HG02973 (cell line): ENCODE data around the gene PHLDA3.
"Not testable (repeated sequence)": the region's sequence is repeated elsewhere in the genome, so short reads cannot be mapped to it uniquely, and the experiment has no call there.

Experiments used
- ATAC-seq: cut with Tn5 transposase; IDR thresholded peaks from one replicate; pipeline ENCODE4 v1.9.1; 2021; ENCODE audit warnings: moderate library complexity; ENCODE audit not compliant: unreplicated experiment

The PHLDA3 gene

GRCh38 chr1:201504179-201504631 is 35.2 kb upstream of the PHLDA3 start:
- no peak for ATAC-seq

GRCh38 chr1:201503397-201504176 is 34.6 kb upstream of the PHLDA3 start:
- no peak for ATAC-seq

DNA sequence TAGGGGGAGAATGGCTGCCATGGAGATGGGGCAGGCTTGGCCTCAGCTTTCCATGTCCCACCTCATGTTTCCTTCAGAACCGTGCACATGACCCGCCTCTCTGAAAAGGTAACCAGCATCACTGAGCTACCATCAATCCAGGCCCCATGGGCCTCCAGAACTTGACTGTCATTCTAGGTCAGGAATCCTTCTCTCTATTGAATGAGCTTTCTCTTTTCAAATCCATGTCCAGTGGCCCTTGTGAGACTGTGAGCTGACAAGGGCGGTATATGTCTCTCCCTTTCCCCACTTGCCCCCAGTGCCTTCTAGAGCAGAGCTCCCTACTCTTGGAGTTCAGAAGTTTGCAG is 33.5 kb upstream of the PHLDA3 start:
- ATAC-seq = no peak

DNA sequence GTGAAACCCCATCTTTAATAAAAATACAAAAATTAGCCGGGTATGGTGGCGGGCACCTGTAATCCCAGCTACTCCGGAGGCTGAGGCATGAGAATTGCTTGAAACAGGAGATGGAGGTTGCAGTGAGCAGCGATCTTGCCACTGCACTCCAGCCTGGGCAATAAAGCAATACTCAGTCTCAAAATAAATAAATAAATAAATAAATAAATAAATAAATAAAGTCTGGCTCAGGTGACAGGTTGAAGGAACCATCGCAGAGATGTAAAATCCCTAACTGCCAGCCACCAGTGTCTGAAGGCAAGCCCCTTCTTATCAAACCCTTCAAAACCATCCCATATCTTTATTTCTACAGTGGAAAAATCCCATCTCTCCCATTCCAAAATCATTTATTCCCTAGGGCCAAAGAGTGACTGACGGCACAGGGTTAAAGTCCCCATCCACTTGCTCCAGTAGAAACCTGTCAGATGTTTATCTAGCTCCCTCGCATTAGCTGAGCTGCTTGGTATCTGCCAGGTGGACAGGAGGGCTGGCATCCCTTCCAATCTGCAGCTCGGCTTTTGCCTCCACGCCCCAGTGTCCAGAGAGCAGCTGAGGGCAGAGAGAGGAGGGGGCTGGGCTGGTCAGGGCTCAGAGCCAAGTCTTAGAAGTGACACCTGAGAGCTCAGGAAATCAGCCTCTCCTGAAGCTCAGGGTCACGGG is 33.0 kb upstream of the PHLDA3 start:
- no peak for ATAC-seq

GRCh38 chr1:201501144-201501543 is 32.2 kb upstream of the PHLDA3 start:
- no peak for ATAC-seq

DNA sequence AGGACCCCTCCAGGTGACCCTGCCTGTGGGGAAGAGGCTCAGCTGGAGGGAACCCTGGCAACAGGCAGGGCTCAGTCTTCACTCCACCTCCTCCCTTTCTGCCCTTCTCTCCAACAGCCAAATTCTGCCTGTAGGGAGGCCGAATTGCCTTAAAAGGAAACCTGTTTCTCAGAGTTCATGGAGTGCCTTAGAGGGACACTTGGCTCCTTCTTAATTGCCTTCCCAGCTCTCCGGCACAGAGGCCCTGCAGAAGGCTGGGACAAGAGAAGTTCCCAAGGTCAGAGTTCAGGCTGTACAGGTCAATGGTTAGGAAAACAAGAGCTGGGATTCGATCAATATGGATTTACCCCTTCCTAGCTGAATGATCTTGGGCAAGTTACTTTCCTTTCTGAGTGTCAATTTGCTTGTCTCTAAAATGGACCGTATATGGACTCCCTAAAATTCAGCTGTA is 31.7 kb upstream of the PHLDA3 start:
- no peak for ATAC-seq

- ATAC-seq = no peak
Observed at GRCh38 chr1:201499795-201500669, 31.0 kb upstream of the PHLDA3 start.

DNA sequence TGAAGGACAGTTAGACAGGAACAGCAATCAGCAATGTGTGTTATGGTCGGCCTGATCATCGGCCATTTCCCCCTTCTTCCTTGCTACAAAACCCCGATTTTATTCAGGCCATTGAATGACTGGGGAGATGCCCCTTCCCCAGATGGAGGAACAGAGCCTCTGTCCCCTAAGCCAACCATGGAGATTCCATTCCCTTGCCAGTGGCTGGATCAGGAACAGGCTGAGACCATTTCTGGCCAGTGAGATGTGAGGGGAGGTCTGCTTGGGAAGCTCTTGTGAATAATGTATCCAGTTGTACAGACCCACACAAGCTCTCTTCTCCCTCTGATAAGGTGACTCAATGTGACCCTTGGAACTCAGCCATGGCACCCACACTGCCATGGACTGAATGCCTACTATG is 30.2 kb upstream of the PHLDA3 start:
- no peak for ATAC-seq

DNA sequence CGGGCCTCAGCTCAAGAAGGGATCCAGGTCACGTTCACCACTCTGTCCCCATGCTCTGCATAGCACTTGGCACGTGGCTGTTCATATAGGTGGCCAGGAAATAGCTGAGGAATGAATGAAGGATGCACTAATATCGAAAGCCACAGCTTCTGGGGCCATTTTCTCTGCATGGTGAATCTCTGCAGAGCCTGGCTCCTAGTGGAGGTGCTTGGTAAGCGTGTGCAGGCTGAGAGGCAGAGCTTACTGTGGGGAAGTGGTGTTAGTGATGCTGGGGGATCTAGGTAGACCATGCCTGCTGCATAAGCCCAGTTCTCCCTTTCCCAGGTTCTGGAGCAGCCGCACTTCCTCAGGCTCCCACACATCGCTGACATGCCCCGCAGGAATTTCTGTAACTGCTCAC is 29.6 kb upstream of the PHLDA3 start:
- no peak for ATAC-seq

- no peak for ATAC-seq
Observed at GRCh38 chr1:201497935-201498509, 29.0 kb upstream of the PHLDA3 start.

DNA sequence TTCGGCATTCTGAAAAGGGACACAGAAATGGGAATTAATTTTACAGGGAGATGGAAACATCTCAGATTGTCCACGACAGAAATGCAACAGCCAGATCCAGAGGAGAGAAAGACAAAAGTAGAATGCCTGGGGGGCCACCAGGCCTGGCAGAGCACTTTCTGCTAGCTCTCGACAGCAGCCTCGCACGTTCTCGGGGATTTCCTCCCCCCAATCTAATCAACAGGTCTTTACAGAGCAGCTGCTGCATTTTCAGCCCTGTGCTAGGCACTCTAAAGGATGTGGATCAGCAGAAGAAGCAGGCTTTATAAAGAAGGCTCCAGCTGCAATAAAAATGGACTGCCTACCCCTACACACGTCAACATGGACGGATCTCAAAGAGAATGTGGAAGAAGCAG is 27.3 kb upstream of the PHLDA3 start:
- ATAC-seq = no peak

DNA sequence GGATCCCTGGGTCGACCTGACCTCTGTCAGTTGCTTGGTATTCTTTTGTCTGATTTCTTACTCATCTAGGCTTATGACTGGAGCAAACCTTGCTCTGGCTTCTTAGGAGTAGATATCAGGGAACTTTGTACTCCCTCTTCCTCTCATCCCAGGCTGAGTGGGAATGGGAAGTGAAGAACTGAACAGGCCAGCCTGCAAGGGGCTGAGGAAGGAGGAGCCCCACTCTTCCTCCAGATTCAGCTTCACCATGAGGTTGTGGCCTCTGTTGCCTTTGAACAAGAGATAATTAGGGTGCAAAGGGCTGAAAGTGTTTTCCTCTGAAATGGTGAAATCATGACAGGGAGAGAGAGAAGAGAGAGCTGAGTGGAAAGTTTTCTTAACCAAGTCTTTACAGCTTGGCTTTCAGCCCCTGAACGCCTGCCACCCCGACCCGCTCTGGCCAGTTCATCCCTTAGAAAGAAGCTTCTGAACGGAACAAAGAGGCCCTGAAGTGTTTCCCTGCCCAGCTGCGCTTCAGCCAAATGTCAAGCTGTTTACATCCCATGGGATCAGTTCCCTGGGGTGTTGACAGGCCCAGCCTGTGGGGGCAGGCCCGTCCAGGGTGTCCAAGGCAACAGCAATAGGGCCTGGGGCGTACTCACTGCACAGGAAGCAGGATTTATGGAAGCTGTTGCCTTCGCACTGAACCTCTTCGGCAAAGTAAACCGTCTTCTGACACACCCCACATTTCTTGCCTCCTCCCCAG is 26.7 kb upstream of the PHLDA3 start:
- no peak for ATAC-seq

- no peak for ATAC-seq
Observed at GRCh38 chr1:201493757-201494617, 25.0 kb upstream of the PHLDA3 start.

GRCh38 chr1:201493026-201493656 is 24.2 kb upstream of the PHLDA3 start:
- not testable (repeated sequence) for ATAC-seq

- ATAC-seq = no peak
Observed at GRCh38 chr1:201491896-201492511, 23.0 kb upstream of the PHLDA3 start.

DNA sequence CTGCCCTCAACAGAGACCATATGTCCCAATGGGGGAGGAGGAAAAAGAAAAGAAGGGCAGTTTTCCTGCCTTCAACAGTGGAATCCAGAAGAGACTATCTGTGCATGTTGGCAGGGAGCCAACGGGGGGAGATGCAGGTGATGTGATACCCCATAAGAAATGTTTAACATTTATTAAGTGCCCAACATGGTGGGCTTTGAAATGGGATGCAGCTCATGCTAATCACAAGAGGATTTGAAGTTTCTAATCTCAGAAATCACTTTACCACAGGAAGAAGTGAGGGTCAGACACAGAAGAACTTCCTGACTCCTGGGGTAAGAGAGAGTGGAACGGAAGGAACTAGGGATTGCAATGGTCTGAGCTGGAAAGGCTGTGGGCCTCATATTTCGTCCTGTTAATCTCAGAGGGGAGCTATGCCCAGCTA is 21.7 kb upstream of the PHLDA3 start:
- no peak for ATAC-seq

- ATAC-seq = no peak
Observed at GRCh38 chr1:201489643-201490261, 20.8 kb upstream of the PHLDA3 start.
